Upper lobe of left lung (tissue), 4 donors: ENCODE data around the gene NUTM2F.
"Not testable (repeated sequence)": the region's sequence is repeated elsewhere in the genome, so short reads cannot be mapped to it uniquely, and the experiment has no call there.

Source experiments
- CTCF ChIP-seq, 6 experiments: fragments of 450-650 bp in 4 of 6; fragments of 200-600 bp in 2 of 6; sonication (generic) in 2 of 6; IDR thresholded peaks; one replicate each; pipeline ENCODE4 v1.5.1; 2016 to 2019; ENCODE audit warnings: antibody characterized with exemption in 6 of 6
- EP300 ChIP-seq, 4 donors: sonication (generic); formaldehyde crosslinking; IDR thresholded peaks; one replicate each; pipeline ENCODE4 v1.5.1; 2017; ENCODE audit warnings: antibody characterized with exemption in 4 of 4, control low read depth in 2 of 4
- POLR2AphosphoS5 ChIP-seq, 2 donors: sonication (generic); formaldehyde crosslinking; IDR thresholded peaks; one replicate each; pipeline ENCODE4 v1.5.1; 2017; ENCODE audit warnings: antibody characterized with exemption in 2 of 2

DNA sequence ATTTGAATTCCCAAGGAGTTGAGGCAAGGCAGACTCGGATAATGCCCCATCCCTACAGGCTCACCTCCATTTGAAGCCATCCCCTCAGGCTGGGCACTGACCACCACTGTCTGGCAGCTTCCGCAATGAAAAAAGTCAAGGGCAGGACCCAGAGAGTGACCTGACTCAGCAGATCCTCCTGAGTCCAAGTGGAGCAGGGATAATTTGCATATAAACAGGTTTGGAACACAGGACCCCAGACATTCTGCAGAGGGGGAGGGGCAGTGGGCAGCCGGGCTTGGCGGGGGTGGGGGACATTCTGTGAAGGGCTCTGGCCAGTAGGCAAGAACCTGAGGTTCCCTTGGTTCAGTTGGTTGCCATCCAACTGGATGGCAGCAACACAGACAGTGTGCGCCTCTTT lies at the start of gene NUTM2F:
- not testable (repeated sequence) for TF ChIP-seq CTCF, EP300, POLR2AphosphoS5 (IDR thresholded peaks at IDR 0.05)
